HG03565 (cell line): ENCODE results near the gene SLC38A9.

Experiments used
- ATAC-seq: cut with Tn5 transposase; IDR thresholded peaks from one replicate; pipeline ENCODE4 v1.9.1; 2021; ENCODE audit warnings: mild to moderate bottlenecking, moderate library complexity; ENCODE audit not compliant: unreplicated experiment

SLC38A9 gene

DNA sequence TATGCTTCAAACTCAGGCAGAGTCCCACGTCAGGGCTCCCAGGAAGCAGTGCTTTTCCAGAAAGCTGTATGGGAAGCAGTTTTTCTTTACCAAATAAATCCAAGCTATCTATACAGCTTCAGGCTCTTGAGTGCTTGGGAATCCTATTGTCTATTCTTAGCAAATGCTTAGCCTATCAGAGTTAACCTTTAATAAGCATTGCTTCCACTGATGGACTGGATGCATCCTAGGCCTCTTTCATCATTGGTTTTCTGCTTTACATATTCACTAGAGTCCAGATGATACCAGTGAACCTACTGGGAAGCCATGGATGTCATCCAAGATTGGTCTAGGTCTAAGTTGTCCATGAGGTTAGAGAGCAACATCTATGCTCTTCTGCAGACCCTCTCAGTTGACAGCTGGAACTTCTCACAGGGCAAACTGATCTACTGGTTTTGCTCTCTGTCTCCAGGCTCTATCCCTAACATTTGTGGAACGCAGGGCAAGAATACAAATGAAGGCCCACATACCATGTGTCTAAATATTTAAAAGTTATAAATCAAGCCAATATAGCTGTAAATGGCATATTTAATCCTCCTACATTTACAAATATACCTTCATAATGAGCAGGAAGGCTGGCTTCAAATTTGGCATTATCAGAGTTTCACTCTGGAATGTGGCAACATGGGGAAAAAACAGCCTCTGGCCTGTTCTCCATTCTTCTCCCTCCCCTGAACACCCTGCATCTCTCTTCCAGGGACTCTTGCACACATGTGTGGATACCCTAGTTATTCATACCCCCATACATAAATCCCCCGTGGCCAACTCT is 127.5 kb downstream of the SLC38A9 start:
- ATAC-seq, result no peak

DNA sequence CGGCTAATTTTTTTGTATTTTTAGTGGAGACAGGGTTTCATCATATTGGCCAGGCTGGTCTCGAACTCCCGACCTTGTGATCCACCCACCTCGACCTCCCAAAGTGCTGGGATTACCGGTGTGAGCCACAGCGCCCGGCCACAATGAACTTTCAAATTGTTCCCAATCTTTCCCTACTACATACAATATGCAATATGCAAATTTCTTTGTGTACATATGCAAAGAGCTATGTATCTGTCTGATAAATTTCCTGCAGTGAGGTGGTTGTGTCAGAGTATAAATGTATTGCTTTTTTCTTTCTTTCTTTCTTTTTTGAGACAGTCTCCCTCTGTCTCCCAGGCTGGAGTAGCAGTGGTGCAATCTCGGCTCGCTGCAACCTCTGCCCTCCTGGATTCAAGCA is 128.5 kb downstream of the SLC38A9 start:
- no peak for ATAC-seq

DNA sequence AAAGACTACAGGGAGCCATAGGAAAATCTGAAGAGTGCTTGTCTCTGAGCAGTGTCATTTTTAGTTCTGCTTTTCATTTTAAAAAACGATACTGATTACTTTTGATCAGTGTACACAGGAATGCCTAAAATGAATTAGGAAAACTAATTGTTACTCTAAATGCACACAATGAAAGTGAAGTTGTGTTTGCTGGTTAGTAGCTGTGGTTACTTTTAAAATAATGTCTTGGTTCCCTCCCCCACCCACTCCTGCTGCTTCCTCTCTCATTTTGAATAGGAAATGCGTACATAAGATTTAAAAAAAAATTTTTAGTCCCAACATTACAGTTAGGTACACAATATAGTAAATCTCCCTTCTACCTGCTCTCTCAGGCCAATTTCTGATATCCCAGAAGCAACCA is 129.9 kb downstream of the SLC38A9 start:
- ATAC-seq, result no peak

DNA sequence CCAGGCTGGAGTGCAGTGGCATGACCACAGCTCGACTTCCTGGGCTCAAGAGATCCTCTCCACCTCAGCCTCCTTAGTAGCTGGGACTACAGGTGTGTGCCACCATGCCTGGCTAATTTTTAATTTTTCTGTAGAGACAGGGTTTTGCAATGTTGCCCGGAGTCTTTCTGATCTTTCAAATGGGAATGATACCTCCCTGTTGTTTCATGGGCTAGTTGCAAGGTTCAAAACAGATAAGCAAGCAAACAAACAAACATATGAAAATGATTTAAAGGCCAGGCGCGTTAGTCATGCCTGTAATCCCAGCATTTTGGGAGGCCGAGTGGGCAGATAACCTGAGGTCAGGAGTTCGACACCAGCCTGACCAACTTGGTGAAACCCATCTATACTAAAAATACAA is 132.1 kb downstream of the SLC38A9 start:
- no peak for ATAC-seq

DNA sequence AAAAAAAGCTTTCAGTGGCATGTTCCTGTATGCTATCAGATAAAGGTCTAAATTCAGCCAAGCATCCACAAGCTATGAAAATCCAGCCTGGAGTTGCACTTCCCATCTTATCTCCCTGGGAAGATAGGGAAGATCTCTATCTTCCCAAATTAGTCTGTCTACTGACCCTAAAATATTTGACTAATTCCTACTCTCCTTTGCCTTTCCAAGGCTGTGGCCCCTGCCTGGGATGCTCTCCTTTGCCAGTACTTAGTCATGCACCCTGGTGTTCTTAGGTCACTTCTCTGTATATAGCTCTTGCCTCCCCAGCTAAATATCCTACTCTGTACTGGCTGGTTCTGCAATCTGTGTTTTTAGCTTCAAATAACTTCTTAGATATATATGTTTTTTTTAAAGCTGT is 133.4 kb downstream of the SLC38A9 start:
- no peak for ATAC-seq

DNA sequence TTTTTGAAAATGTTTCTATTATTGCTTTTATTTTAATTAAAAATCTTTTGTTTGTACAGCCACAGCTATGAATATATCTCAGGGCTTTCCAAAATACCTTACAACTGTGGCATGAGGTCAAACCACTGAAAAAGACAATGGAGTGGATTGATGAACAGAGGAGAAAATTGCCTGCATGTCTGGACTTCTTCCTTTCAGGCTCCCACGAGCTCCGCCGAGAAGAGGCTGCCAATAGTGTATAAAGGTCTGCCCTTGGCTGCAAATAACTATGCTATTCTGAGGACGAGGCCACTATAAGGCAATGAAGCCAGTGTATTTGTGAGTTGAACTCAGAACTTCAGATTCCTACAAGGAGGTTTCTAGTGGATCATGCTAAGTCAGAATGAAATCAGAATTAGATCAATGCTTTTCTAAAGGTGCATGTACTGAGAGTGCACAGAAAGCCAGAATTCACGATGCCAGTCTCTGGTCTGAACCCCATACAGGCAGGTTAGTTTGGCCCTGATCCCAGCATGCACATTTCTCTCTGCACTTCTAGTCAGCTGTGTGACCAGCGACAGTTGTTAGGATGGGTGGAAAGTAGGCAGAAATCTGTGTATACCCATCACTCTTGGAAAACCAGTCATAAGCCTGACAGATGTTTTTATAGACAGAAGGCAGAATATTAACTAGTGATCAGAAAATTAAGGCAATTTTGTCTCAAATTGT is 134.6 kb downstream of the SLC38A9 start:
- ATAC-seq, result no peak

DNA sequence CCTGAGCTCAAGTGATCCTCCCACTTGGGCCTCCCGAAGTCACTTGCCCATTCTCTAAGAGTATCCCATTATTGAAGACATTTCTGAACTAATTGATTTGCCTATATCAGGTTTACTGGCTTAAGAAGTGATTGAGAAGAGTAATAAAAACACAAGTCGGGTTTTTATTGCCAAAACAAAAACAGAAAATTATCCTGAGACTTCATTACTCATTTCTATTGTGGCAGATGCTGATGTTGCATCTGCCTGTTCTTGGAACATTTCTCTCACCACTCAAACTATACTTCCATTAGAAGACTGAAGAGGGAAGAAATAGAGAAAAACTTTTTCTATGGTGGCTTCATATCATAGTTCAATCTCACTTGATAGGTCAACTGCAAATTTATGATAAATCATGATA is 135.5 kb downstream of the SLC38A9 start:
- ATAC-seq, result no peak
